ENCODE measurements around the gene EEF1AKMT2. TPM values are rescaled to one million over a fixed set of nuclear protein-coding genes. Genes with fewer than 3 reads are reported as not detected.

EEF1AKMT2 gene
- total and polyA plus RNA-seq, 9 donors = 11.9 to 25.8 (median 20.5) TPM

- Histone ChIP-seq H3K27ac (no peak overlapping the region), H3K9me3 (no peaks in the 10 kb centered on the region), H3K4me3 (no peak overlapping the region), H3K4me1 (ENCODE audit: insufficient read depth) (no peaks in the 10 kb centered on the region), H3K36me3 (no peaks in the 10 kb centered on the region), H3K27me3 (no peaks in the 10 kb centered on the region)
- no peak for TF ChIP-seq EP300 (IDR thresholded peaks at IDR 0.05)
- TF ChIP-seq POLR2A (IDR thresholded peaks at IDR 0.05) = no peak
- TF ChIP-seq, protein P1, sequence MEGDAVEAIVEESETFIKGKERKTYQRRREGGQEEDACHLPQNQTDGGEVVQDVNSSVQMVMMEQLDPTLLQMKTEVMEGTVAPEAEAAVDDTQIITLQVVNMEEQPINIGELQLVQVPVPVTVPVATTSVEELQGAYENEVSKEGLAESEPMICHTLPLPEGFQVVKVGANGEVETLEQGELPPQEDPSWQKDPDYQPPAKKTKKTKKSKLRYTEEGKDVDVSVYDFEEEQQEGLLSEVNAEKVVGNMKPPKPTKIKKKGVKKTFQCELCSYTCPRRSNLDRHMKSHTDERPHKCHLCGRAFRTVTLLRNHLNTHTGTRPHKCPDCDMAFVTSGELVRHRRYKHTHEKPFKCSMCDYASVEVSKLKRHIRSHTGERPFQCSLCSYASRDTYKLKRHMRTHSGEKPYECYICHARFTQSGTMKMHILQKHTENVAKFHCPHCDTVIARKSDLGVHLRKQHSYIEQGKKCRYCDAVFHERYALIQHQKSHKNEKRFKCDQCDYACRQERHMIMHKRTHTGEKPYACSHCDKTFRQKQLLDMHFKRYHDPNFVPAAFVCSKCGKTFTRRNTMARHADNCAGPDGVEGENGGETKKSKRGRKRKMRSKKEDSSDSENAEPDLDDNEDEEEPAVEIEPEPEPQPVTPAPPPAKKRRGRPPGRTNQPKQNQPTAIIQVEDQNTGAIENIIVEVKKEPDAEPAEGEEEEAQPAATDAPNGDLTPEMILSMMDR (IDR thresholded peaks at IDR 0.05) = no peak
- 98 to 100% (median 99%) methylated on average over 2 of the region's 2 CpGs for WGBS, 3 donors
- intact Hi-C loops (cut with DNase I) = loop anchor here in 1 of 4 donors (10.0 kb wide), 1 partner anchor 56 kb away; no protein-coding TSS in a partner anchor
- DNase-seq = no peak
Measured at GRCh38 chr10:124768791-124769190, 22.9 kb downstream of the EEF1AKMT2 start.

- intact Hi-C loops (cut with DNase I) = loop anchor here in 1 of 4 donors (10.0 kb wide), 1 partner anchor 60 kb away; no protein-coding TSS in a partner anchor
- Histone ChIP-seq H3K27ac (no peak overlapping the region), H3K4me1 (ENCODE audit: insufficient read depth) (no peaks in the 10 kb centered on the region), H3K36me3 (no peaks in the 10 kb centered on the region), H3K27me3 (no peaks in the 10 kb centered on the region), H3K4me3 (no peak overlapping the region), H3K9me3 (no peaks in the 10 kb centered on the region)
- DNase-seq = no peak
- no peak for TF ChIP-seq EP300 (IDR thresholded peaks at IDR 0.05)
- TF ChIP-seq, protein P1 (IDR thresholded peaks at IDR 0.05) = no peak
- no peak for TF ChIP-seq POLR2A (IDR thresholded peaks at IDR 0.05)
- WGBS, 3 donors = 83 to 86% (median 85%) methylated on average over 2 of the region's 2 CpGs
Measured at GRCh38 chr10:124765256-124765655, 26.4 kb downstream of the EEF1AKMT2 start.

GRCh38 chr10:124763267-124763666, 28.4 kb downstream of the EEF1AKMT2 start:
- Histone ChIP-seq H3K4me1 (ENCODE audit: insufficient read depth) (no peaks in the 10 kb centered on the region), H3K36me3 (no peaks in the 10 kb centered on the region), H3K27me3 (no peaks in the 10 kb centered on the region), H3K9me3 (no peaks in the 10 kb centered on the region), H3K4me3 (no peak overlapping the region), H3K27ac (no peak overlapping the region)
- TF ChIP-seq, protein P1 (IDR thresholded peaks at IDR 0.05) = no peak
- no peak for TF ChIP-seq POLR2A (IDR thresholded peaks at IDR 0.05)
- no peak for TF ChIP-seq EP300 (IDR thresholded peaks at IDR 0.05)
- DNase-seq = no peak
- 90 to 96% (median 95%) methylated on average over 1 of the region's 1 CpG for WGBS, 3 donors
- intact Hi-C loops (cut with DNase I) = loop anchor here in 1 of 4 donors (10.0 kb wide), 1 partner anchor 62 kb away; no protein-coding TSS in a partner anchor

DNA sequence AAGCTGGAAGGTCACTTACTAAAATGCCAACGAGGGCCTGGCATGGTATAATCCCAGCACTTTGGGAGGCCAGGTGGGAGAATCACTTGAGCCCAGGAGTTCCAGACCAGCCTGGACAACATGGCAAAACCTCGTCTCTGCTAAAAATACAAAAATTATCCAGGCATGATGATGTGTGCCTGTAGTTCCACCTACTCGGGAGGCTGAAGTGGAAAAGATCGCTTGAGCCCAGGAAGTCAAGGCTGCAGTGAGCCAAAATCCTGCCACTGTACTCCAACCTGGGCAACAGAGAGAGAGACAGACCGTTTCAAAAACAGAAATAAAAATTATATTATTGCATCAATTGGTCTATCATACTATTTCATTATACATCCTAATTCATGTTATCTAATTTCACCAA, 29.4 kb downstream of the EEF1AKMT2 start:
- Histone ChIP-seq H3K36me3 (no peaks in the 10 kb centered on the region), H3K27me3 (no peaks in the 10 kb centered on the region), H3K4me1 (ENCODE audit: insufficient read depth) (no peaks in the 10 kb centered on the region), H3K4me3 (no peak overlapping the region), H3K27ac (no peak overlapping the region), H3K9me3 (no peaks in the 10 kb centered on the region)
- intact Hi-C loops (cut with DNase I) = loop anchor here in 1 of 4 donors (10.0 kb wide), 1 partner anchor 63 kb away; no protein-coding TSS in a partner anchor
- no peak for DNase-seq
- 74 to 84% (median 80%) methylated on average over 5 of the region's 5 CpGs for WGBS, 3 donors
- TF ChIP-seq, protein P1 (IDR thresholded peaks at IDR 0.05) = no peak
- TF ChIP-seq EP300 (IDR thresholded peaks at IDR 0.05) = no peak
- TF ChIP-seq POLR2A (IDR thresholded peaks at IDR 0.05) = no peak
